SK-N-SH (cell line): ENCODE results near the gene PRDM5. TPM values are rescaled to one million over a fixed set of nuclear protein-coding genes. Genes with fewer than 3 reads are reported as not detected.

Experiments
- CTCF ChIA-PET: fragments of 300-600, 350-600 bp; formaldehyde crosslinking; extraction: SDS; loops from one replicate; lab custom pipeline; 2021; lab: Yijun Ruan, JAX
- POLR2A ChIA-PET: fragments of 350-600 bp; sonication (Branson Sonifier 250); formaldehyde crosslinking; extraction: SDS; loops from one replicate; lab custom pipeline; 2020; ENCODE audit warnings: antibody characterized with exemption, inconsistent platforms; lab: Yijun Ruan, JAX
- DNase-seq: peaks from one replicate; pipeline ENCODE4 v3.0.0; 2012
- H2AFZ ChIP-seq: fragments of 200-600 bp; sonication (generic); 2 replicates; pipeline ENCODE4 v1.8.1; 2016; ENCODE audit warnings: antibody characterized with exemption, mild to moderate bottlenecking, low read depth
- H3F3A ChIP-seq: fragments of 200-600 bp; sonication (generic); replicated peaks from 2 replicates; pipeline ENCODE3; 2016; ENCODE audit warnings: antibody characterized with exemption, mild to moderate bottlenecking; ENCODE audit not compliant: insufficient read depth
- H3K27ac ChIP-seq, 2 experiments: fragments of 200-500 bp in 1 of 2; fragments of 200-600 bp in 1 of 2; sonication (Bioruptor generic) in 1 of 2; sonication (generic), shearing (Covaris generic) in 1 of 2; 2 replicates each; pipeline versions ENCODE4 v1.5.1 to v1.6.1; 2014 to 2016; ENCODE audit warnings: low read depth in 2 of 2, inconsistent platforms in 1 of 2, low read length in 1 of 2, mild to moderate bottlenecking in 1 of 2, mixed read lengths in 1 of 2
- H3K27me3 ChIP-seq: fragments of 200-600 bp; sonication (generic), shearing (Covaris generic); 2 replicates; pipeline ENCODE4 v1.6.1; 2016; ENCODE audit warnings: mixed run types; ENCODE audit not compliant: insufficient read depth
- H3K36me3 ChIP-seq, 2 experiments: fragments of 200-500 bp in 1 of 2; fragments of 200-600 bp in 1 of 2; sonication (Bioruptor generic) in 1 of 2; sonication (generic) in 1 of 2; replicated peaks in 1 of 2; 2 replicates each; pipeline versions ENCODE3 to v1.5.1; 2014 to 2016; ENCODE audit warnings: low read length in 1 of 2, mild to moderate bottlenecking in 1 of 2; ENCODE audit not compliant: insufficient read depth in 2 of 2, control insufficient read depth in 1 of 2
- H3K4me1 ChIP-seq, 2 experiments: fragments of 200-500 bp in 1 of 2; fragments of 200-600 bp in 1 of 2; sonication (Bioruptor generic) in 1 of 2; sonication (generic), shearing (Covaris generic) in 1 of 2; 2 replicates each; pipeline versions ENCODE4 v1.5.1 to v1.6.1; 2014 to 2016; ENCODE audit warnings: low read depth in 1 of 2, low read length in 1 of 2, mixed run types in 1 of 2; ENCODE audit not compliant: insufficient read depth in 2 of 2, control insufficient read depth in 1 of 2
- H3K4me2 ChIP-seq: fragments of 200-600 bp; sonication (generic), shearing (Covaris generic); 2 replicates; pipeline ENCODE4 v1.6.1; 2017; ENCODE audit warnings: mixed run types
- H3K4me3 ChIP-seq, 2 experiments: fragments of 200-500 bp in 1 of 2; fragments of 200-600 bp in 1 of 2; sonication (Bioruptor generic) in 1 of 2; sonication (generic), shearing (Covaris generic) in 1 of 2; 2 replicates each; pipeline versions ENCODE4 v1.5.1 to v1.8.1; 2014 to 2016; ENCODE audit warnings: low read depth in 2 of 2, inconsistent platforms in 1 of 2, low read length in 1 of 2, mild to moderate bottlenecking in 1 of 2, mixed read lengths in 1 of 2, moderate library complexity in 1 of 2
- H3K79me2 ChIP-seq: fragments of 200-600 bp; sonication (generic); 2 replicates; pipeline ENCODE4 v1.8.1; 2017; ENCODE audit warnings: mild to moderate bottlenecking; ENCODE audit not compliant: insufficient read depth
- H3K9ac ChIP-seq: fragments of 200-600 bp; sonication (generic); 2 replicates; pipeline ENCODE4 v1.6.1; 2017; ENCODE audit warnings: mixed run types
- H3K9me2 ChIP-seq: fragments of 200-600 bp; sonication (generic); 2 replicates; pipeline ENCODE4 v1.6.1; 2017; ENCODE audit warnings: mixed run types
- H3K9me3 ChIP-seq: fragments of 200-600 bp; sonication (generic); 2 replicates; pipeline ENCODE4 v1.6.1; 2017; ENCODE audit warnings: mixed run types, mild to moderate bottlenecking, moderate library complexity
- H4K20me1 ChIP-seq: fragments of 200-600 bp; sonication (generic); 2 replicates; pipeline ENCODE4 v1.6.1; 2017; ENCODE audit warnings: mild to moderate bottlenecking, mixed run types; ENCODE audit not compliant: insufficient read depth
- EP300 ChIP-seq, 2 experiments: IDR thresholded peaks; 2 replicates each; pipeline versions ENCODE4 v1.4.0 to v1.6.1; 2012; ENCODE audit warnings: borderline replicate concordance in 1 of 2, low read depth in 1 of 2, low read length in 1 of 2
- EZH2phosphoT487 ChIP-seq: fragments of 200-600 bp; sonication (generic); IDR thresholded peaks from 2 replicates; pipeline ENCODE4 v1.6.1; 2017; ENCODE audit warnings: low read depth, mixed run types, mild to moderate bottlenecking, antibody characterized with exemption, moderate library complexity, borderline replicate concordance
- FOXM1 ChIP-seq: IDR thresholded peaks from 2 replicates; pipeline ENCODE4 v1.4.0; 2012; ENCODE audit warnings: low read depth, mild to moderate bottlenecking
- MEF2A ChIP-seq: IDR thresholded peaks from 2 replicates; pipeline ENCODE4 v1.4.0; 2012; ENCODE audit warnings: low read depth, borderline replicate concordance
- NFIC ChIP-seq: IDR thresholded peaks from 2 replicates; pipeline ENCODE4 v1.4.0; 2012; ENCODE audit warnings: borderline replicate concordance
- RCOR1 ChIP-seq: fragments of 150-350 bp; IDR thresholded peaks from 2 replicates; pipeline ENCODE4 v1.6.1; 2017; ENCODE audit warnings: antibody characterized with exemption, low read length
- RXRA ChIP-seq: IDR thresholded peaks from 2 replicates; pipeline ENCODE4 v1.4.0; 2012; ENCODE audit warnings: low read depth, mild to moderate bottlenecking, borderline replicate concordance
- TAF1 ChIP-seq: IDR thresholded peaks from 2 replicates; pipeline ENCODE4 v1.6.1; 2012; ENCODE audit warnings: low read depth, mild to moderate bottlenecking, low read length, moderate library complexity, borderline replicate concordance
- TCF12 ChIP-seq: IDR thresholded peaks from 2 replicates; pipeline ENCODE4 v1.4.0; 2012
- polyA plus RNA-seq, 3 experiments: library from polyadenylated mRNA; depleted of rRNA; stranded (reverse); fragments of >200 nt; gene quantifications; 2 replicates each; pipeline ENCODE4 v1.2.3, GENCODE V29; 2012
- TF ChIP-seq, protein P1 (sequence below): fragments of 200-600 bp; sonication (generic); IDR thresholded peaks from 2 replicates; pipeline ENCODE4 v1.6.1; 2017; ENCODE audit warnings: antibody characterized with exemption, mild to moderate bottlenecking, moderate library complexity
- TF ChIP-seq, protein P2 (sequence below): IDR thresholded peaks from 2 replicates; pipeline ENCODE4; 2012
- TF ChIP-seq, protein P3 (sequence below): IDR thresholded peaks from 2 replicates; pipeline ENCODE4 v1.6.1; 2012; ENCODE audit warnings: mild to moderate bottlenecking, low read depth, low read length, moderate library complexity

The PRDM5 gene
- polyA plus RNA-seq, 1 of the 3 experiments (the other 2 are of a cell fraction): 3.8 TPM

DNA sequence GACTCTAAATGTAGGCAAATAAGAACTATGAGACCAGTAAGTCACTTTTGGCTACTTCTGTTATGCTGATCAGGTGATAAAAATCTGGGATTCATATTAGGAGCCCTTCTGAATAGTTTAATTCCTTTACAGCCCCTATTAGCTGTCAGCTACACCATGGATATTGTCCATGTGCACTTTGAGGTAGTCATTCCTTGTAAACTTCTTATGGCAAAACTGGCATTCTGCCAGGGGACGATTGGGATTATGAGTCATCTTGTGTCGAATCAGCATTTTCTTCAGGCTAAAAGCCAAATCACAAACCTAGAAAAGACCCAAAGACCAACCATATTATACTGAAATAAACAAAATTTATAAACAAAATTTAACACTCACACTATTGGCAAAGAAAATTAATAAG, 227.6 kb downstream of the PRDM5 start (continued):
- TF ChIP-seq EZH2phosphoT487 (no peak), TAF1 (no peak), MEF2A (0 out of 2 replicates have a peak, but pooled peaks have one; percentile 17), EP300 (IDR thresholded peaks at IDR 0.05; ENCODE audit: borderline replicate concordance in 1 of 2, low read depth in 1 of 2, low read length in 1 of 2) (peak; percentile 44 to 73; a peak in 3 of 4 replicates), RXRA (peak; percentile 31; the same call in 1 of the 2 replicates), RCOR1 (no peak), FOXM1 (0 out of 2 replicates have a peak, but pooled peaks have one; percentile 33)
- TF ChIP-seq, protein P1, sequence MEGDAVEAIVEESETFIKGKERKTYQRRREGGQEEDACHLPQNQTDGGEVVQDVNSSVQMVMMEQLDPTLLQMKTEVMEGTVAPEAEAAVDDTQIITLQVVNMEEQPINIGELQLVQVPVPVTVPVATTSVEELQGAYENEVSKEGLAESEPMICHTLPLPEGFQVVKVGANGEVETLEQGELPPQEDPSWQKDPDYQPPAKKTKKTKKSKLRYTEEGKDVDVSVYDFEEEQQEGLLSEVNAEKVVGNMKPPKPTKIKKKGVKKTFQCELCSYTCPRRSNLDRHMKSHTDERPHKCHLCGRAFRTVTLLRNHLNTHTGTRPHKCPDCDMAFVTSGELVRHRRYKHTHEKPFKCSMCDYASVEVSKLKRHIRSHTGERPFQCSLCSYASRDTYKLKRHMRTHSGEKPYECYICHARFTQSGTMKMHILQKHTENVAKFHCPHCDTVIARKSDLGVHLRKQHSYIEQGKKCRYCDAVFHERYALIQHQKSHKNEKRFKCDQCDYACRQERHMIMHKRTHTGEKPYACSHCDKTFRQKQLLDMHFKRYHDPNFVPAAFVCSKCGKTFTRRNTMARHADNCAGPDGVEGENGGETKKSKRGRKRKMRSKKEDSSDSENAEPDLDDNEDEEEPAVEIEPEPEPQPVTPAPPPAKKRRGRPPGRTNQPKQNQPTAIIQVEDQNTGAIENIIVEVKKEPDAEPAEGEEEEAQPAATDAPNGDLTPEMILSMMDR: no peak

DNA sequence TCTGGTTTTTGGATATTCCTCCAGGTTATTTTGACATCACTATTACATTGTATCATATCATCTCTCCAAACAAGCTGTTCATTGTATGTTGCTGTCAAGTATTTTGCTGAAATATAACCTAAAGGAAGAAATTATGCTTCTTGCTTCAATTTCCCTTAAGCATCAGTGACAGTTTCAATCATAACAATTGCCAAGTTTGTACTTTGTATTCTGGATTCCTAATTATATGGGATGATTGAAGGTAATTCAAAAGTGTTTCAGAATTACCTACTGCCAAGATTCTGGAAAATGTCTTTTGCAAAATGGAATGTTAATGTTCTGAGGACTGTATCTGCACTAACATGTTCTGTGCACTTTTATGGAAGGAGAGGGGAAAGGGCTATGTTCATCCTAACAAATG, 228.7 kb downstream of the PRDM5 start:
- H2AFZ ChIP-seq: no peak overlapping the region
- H3K9me3 ChIP-seq: no peaks in the 10 kb centered on the region
- H3K36me3 ChIP-seq: no peaks in the 10 kb centered on the region
- H3K9ac ChIP-seq: no peak overlapping the region
- CTCF ChIA-PET: interaction anchor here (0.8 kb wide), 1 partner anchor 32 kb away, joined by 3 read pairs; no protein-coding TSS in a partner anchor
- no peaks in the 10 kb centered on the region for H3K79me2 ChIP-seq
- H3K4me2 ChIP-seq: no peak overlapping the region
- no peaks in the 10 kb centered on the region for H4K20me1 ChIP-seq
- no peaks in the 10 kb centered on the region for H3K9me2 ChIP-seq
- TF ChIP-seq TCF12 (peak; percentile 52), EP300 (IDR thresholded peaks at IDR 0.05; ENCODE audit: borderline replicate concordance in 1 of 2, low read depth in 1 of 2, low read length in 1 of 2) (peak in 1 of 2 experiments; percentile 36; a peak in 2 of 4 replicates), NFIC (no peak; the same call in 1 of the 2 replicates)
- TF ChIP-seq, protein P2, sequence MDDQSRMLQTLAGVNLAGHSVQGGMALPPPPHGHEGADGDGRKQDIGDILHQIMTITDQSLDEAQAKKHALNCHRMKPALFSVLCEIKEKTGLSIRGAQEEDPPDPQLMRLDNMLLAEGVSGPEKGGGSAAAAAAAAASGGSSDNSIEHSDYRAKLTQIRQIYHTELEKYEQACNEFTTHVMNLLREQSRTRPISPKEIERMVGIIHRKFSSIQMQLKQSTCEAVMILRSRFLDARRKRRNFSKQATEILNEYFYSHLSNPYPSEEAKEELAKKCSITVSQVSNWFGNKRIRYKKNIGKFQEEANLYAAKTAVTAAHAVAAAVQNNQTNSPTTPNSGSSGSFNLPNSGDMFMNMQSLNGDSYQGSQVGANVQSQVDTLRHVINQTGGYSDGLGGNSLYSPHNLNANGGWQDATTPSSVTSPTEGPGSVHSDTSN: peak; percentile 45; the same call in 1 of the 2 replicates
- TF ChIP-seq, protein P3, sequence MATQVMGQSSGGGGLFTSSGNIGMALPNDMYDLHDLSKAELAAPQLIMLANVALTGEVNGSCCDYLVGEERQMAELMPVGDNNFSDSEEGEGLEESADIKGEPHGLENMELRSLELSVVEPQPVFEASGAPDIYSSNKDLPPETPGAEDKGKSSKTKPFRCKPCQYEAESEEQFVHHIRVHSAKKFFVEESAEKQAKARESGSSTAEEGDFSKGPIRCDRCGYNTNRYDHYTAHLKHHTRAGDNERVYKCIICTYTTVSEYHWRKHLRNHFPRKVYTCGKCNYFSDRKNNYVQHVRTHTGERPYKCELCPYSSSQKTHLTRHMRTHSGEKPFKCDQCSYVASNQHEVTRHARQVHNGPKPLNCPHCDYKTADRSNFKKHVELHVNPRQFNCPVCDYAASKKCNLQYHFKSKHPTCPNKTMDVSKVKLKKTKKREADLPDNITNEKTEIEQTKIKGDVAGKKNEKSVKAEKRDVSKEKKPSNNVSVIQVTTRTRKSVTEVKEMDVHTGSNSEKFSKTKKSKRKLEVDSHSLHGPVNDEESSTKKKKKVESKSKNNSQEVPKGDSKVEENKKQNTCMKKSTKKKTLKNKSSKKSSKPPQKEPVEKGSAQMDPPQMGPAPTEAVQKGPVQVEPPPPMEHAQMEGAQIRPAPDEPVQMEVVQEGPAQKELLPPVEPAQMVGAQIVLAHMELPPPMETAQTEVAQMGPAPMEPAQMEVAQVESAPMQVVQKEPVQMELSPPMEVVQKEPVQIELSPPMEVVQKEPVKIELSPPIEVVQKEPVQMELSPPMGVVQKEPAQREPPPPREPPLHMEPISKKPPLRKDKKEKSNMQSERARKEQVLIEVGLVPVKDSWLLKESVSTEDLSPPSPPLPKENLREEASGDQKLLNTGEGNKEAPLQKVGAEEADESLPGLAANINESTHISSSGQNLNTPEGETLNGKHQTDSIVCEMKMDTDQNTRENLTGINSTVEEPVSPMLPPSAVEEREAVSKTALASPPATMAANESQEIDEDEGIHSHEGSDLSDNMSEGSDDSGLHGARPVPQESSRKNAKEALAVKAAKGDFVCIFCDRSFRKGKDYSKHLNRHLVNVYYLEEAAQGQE: no peak
- TF ChIP-seq, all 33 proteins: peak for 3
- Histone ChIP-seq H3K4me1 (peaks cover 2 to 28% of the 10 kb centered on the region in 2 experiments; a peak in 3 of 4 replicates), H3K4me3 (no peak overlapping the region), H3K27ac (peak overlapping the region; percentile 45 to 77; a peak in 2 of 4 replicates), H3K27me3 (no peaks in the 10 kb centered on the region), H3F3A (peaks cover 10% of the 10 kb centered on the region)
- DNase-seq: no peak
- POLR2A ChIA-PET: no interaction called here
